G401.6 (cell line): ENCODE data around the gene SRPRB.

ENCODE experiments used
- FAIRE-seq: peaks from 2 replicates; lab custom pipeline; 2012; peaks lifted over from hg19 to GRCh38; lab: Jason Lieb, UNC

SRPRB gene

GRCh38 chr3:133869586-133869985, 64.0 kb downstream of the SRPRB start:
- no peak for FAIRE-seq

GRCh38 chr3:133870822-133871221, 65.2 kb downstream of the SRPRB start:
- no peak for FAIRE-seq
